ENCODE data around the gene RAB31. TPM values are rescaled to one million over a fixed set of nuclear protein-coding genes. Genes with fewer than 3 reads are reported as not detected.

Gene RAB31
- polyA plus RNA-seq, 2 of the 4 experiments (the other 2 are of a cell fraction): 16.9 to 46.3 TPM

DNA sequence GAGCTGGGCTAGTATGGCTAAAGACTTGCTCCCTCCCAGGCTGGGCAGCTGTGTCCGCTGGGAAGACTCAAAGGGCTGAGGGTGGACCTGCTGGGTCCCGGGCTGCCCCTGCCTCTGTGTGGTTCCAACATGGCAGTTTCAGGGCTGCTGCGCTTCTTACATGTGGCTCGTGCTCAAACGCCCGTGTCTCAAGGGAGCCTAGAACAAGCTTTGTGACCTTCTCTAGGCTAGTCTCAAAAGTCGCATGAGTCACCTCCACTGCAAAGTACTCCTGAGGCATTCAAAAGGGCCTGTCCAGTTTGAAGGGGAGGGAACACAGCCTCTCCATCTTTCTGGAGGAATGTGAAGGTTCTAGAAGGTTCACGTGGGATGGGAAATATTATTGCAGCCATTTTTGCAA, 44.7 kb upstream of the RAB31 start:
- H3K27ac ChIP-seq: no peak overlapping the region
- no peak overlapping the region for H3K4me3 ChIP-seq
- WGBS (ENCODE audit: missing lambda C conversion rate): 74% methylated on average over 8 of the region's 8 CpGs
- no peak overlapping the region for H3K4me2 ChIP-seq
- no peaks in the 10 kb centered on the region for H3K4me1 ChIP-seq
- H3K9me3 ChIP-seq: no peaks in the 10 kb centered on the region
- ATAC-seq (no peak), FAIRE-seq (no peak), DNase-seq (ENCODE audit: low read depth in 1 of 2, low spot score in 1 of 2) (no peak)
- no peak for TF ChIP-seq RCOR1 (IDR thresholded peaks at IDR 0.05; ENCODE audit: low read depth, low read length)
- no peak for TF ChIP-seq CEBPB (IDR thresholded peaks at IDR 0.05)
- TF ChIP-seq, protein P1, sequence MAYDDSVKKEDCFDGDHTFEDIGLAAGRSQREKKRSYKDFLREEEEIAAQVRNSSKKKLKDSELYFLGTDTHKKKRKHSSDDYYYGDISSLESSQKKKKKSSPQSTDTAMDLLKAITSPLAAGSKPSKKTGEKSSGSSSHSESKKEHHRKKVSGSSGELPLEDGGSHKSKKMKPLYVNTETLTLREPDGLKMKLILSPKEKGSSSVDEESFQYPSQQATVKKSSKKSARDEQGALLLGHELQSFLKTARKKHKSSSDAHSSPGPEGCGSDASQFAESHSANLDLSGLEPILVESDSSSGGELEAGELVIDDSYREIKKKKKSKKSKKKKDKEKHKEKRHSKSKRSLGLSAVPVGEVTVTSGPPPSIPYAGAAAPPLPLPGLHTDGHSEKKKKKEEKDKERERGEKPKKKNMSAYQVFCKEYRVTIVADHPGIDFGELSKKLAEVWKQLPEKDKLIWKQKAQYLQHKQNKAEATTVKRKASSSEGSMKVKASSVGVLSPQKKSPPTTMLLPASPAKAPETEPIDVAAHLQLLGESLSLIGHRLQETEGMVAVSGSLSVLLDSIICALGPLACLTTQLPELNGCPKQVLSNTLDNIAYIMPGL (CRISPR knock-in tag; IDR thresholded peaks at IDR 0.05; ENCODE audit: borderline replicate concordance): no peak
- no peak for TF ChIP-seq EHF (CRISPR knock-in tag; IDR thresholded peaks at IDR 0.05)
- TF ChIP-seq, protein P2, sequence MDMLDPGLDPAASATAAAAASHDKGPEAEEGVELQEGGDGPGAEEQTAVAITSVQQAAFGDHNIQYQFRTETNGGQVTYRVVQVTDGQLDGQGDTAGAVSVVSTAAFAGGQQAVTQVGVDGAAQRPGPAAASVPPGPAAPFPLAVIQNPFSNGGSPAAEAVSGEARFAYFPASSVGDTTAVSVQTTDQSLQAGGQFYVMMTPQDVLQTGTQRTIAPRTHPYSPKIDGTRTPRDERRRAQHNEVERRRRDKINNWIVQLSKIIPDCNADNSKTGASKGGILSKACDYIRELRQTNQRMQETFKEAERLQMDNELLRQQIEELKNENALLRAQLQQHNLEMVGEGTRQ (IDR thresholded peaks at IDR 0.05): no peak
- no peak for TF ChIP-seq BHLHE40 (IDR thresholded peaks at IDR 0.05; ENCODE audit: low read depth, low read length)
- TF ChIP-seq RNF2 (IDR thresholded peaks at IDR 0.05; ENCODE audit: borderline replicate concordance, low read depth): no peak
- TF ChIP-seq ZSCAN20 (CRISPR knock-in tag; IDR thresholded peaks at IDR 0.05): no peak
- TF ChIP-seq SREBF2 (IDR thresholded peaks at IDR 0.05): no peak
- TF ChIP-seq SMC3 (IDR thresholded peaks at IDR 0.05): no peak
- TF ChIP-seq, protein P3, sequence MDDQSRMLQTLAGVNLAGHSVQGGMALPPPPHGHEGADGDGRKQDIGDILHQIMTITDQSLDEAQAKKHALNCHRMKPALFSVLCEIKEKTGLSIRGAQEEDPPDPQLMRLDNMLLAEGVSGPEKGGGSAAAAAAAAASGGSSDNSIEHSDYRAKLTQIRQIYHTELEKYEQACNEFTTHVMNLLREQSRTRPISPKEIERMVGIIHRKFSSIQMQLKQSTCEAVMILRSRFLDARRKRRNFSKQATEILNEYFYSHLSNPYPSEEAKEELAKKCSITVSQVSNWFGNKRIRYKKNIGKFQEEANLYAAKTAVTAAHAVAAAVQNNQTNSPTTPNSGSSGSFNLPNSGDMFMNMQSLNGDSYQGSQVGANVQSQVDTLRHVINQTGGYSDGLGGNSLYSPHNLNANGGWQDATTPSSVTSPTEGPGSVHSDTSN (IDR thresholded peaks at IDR 0.05): no peak
- TF ChIP-seq, protein P4, sequence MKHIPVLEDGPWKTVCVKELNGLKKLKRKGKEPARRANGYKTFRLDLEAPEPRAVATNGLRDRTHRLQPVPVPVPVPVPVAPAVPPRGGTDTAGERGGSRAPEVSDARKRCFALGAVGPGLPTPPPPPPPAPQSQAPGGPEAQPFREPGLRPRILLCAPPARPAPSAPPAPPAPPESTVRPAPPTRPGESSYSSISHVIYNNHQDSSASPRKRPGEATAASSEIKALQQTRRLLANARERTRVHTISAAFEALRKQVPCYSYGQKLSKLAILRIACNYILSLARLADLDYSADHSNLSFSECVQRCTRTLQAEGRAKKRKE (CRISPR knock-in tag; IDR thresholded peaks at IDR 0.05; ENCODE audit: low read depth): no peak
- no peak for TF ChIP-seq RFX5 (IDR thresholded peaks at IDR 0.05)
- no peak for TF ChIP-seq POLR2AphosphoS2 (conservative IDR thresholded peaks at IDR 0.05; ENCODE audit: low read length)
- TF ChIP-seq, protein P5, sequence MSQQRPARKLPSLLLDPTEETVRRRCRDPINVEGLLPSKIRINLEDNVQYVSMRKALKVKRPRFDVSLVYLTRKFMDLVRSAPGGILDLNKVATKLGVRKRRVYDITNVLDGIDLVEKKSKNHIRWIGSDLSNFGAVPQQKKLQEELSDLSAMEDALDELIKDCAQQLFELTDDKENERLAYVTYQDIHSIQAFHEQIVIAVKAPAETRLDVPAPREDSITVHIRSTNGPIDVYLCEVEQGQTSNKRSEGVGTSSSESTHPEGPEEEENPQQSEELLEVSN (IDR thresholded peaks at IDR 0.05; ENCODE audit: borderline replicate concordance, low read depth): no peak
- TF ChIP-seq CBX2 (IDR thresholded peaks at IDR 0.05; ENCODE audit: borderline replicate concordance, low read depth): no peak
- no peak for TF ChIP-seq EHMT2 (IDR thresholded peaks at IDR 0.05; ENCODE audit: low read depth)
- no peak for TF ChIP-seq GATA3 (IDR thresholded peaks at IDR 0.05; ENCODE audit: borderline replicate concordance)
- CTCF ChIA-PET: interaction anchor here (0.9 to 3.2 kb wide), 3 partner anchors 10 to 108 kb away, joined by 3 to 12 read pairs (median 7); no protein-coding TSS in a partner anchor
- POLR2A ChIA-PET: no interaction called here

DNA sequence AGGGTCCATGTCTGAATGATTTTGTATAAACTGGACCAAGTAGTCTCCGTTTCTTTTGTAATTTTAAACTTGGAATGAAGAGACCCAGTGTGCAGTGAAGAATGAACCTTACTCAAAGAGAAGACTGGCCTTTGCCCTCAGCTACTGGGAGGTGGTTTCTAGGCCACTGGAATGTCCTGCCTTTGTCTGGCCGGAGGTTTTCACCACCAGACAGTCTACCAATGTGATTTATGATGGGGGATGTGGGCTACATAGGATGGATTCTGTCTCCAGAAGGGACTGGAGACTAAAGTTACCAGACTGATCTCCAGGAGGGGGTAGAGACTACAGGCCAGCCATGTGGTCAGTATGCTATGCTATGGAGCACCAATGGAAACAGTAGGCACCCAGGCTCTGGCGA, 42.8 kb upstream of the RAB31 start:
- TF ChIP-seq, protein P1 (CRISPR knock-in tag; IDR thresholded peaks at IDR 0.05; ENCODE audit: borderline replicate concordance): no peak
- no peak for TF ChIP-seq POLR2AphosphoS2 (conservative IDR thresholded peaks at IDR 0.05; ENCODE audit: low read length)
- no peak for TF ChIP-seq BHLHE40 (IDR thresholded peaks at IDR 0.05; ENCODE audit: low read depth, low read length)
- TF ChIP-seq RARB (CRISPR knock-in tag; IDR thresholded peaks at IDR 0.05): no peak
- no peak for TF ChIP-seq PHF8 (IDR thresholded peaks at IDR 0.05; ENCODE audit: borderline replicate concordance, low read depth)
- no peaks in the 10 kb centered on the region for H3K9me3 ChIP-seq
- whole genome bisulfite sequencing (ENCODE audit: missing lambda C conversion rate): 90% methylated on average over 3 of the region's 3 CpGs
- ATAC-seq: no peak
- CTCF ChIA-PET: interaction anchor here (1.3 to 3.2 kb wide), 3 partner anchors 8 to 90 kb away, joined by 4 to 12 read pairs (median 6); no protein-coding TSS in a partner anchor
- no peak overlapping the region for H3K27ac ChIP-seq
- H3K4me3 ChIP-seq: no peak overlapping the region
- POLR2A ChIA-PET: no interaction called here
- FAIRE-seq: no peak
- DNase-seq (ENCODE audit: low read depth in 1 of 2, low spot score in 1 of 2): no peak
- H3K4me2 ChIP-seq: no peak overlapping the region
- no peaks in the 10 kb centered on the region for H3K4me1 ChIP-seq

Measured in A549 (cell line).